Erythroblast (primary cell): ENCODE results near the gene GPR18.
"Not testable (repeated sequence)": the region's sequence is repeated elsewhere in the genome, so short reads cannot be mapped to it uniquely, and the experiment has no call there.

Source experiments
- DNase-seq, 2 experiments: peaks; one replicate each; lab custom pipeline; 2025; lab: John Stamatoyannopoulos, UW
- GATA1 ChIP-seq: IDR thresholded peaks from 2 replicates; pipeline ENCODE4 v1.6.1; 2011; ENCODE audit warnings: low read depth, mild to moderate bottlenecking, control low read depth, low read length, moderate library complexity
- POLR2A ChIP-seq: IDR thresholded peaks from 2 replicates; pipeline ENCODE4 v1.6.1; 2011; ENCODE audit warnings: mild to moderate bottlenecking, low read length

Gene GPR18

GRCh38 chr13:99251921-99252320 lies 6.3 kb downstream of the GPR18 start:
- DNase-seq: no peak
- no peak for TF ChIP-seq POLR2A
- TF ChIP-seq GATA1: no peak

GRCh38 chr13:99250982-99251825 lies 7.0 kb downstream of the GPR18 start:
- TF ChIP-seq POLR2A: no peak
- no peak for TF ChIP-seq GATA1
- DNase-seq: no peak

- not testable (repeated sequence) for DNase-seq
Observed at GRCh38 chr13:99249606-99250005, 8.6 kb downstream of the GPR18 start.

- not testable (repeated sequence) for DNase-seq
Observed at GRCh38 chr13:99249178-99249577, 9.0 kb downstream of the GPR18 start.

- no peak for DNase-seq
Observed at GRCh38 chr13:99246100-99246499, 12.1 kb downstream of the GPR18 start.

GRCh38 chr13:99237981-99238662 lies 20.1 kb downstream of the GPR18 start:
- no peak for DNase-seq
- TF ChIP-seq GATA1: no peak
- TF ChIP-seq POLR2A: no peak

More at GRCh38 chr13:99246100-99246499, 12.1 kb downstream of the GPR18 start:
- TF ChIP-seq POLR2A: no peak
- TF ChIP-seq GATA1: no peak

- TF ChIP-seq GATA1: no peak
- TF ChIP-seq POLR2A: no peak
- DNase-seq: no peak
Observed at GRCh38 chr13:99231721-99232120, 26.5 kb downstream of the GPR18 start.

- TF ChIP-seq GATA1 (no peak), POLR2A (no peak)
- no peak for DNase-seq
Observed at GRCh38 chr13:99230991-99231390, 27.2 kb downstream of the GPR18 start.

GRCh38 chr13:99230588-99230987 lies 27.6 kb downstream of the GPR18 start:
- DNase-seq: not testable (repeated sequence)

GRCh38 chr13:99228737-99229691 lies 29.2 kb downstream of the GPR18 start:
- no peak for DNase-seq
- TF ChIP-seq POLR2A: no peak
- no peak for TF ChIP-seq GATA1

- TF ChIP-seq GATA1 (no peak), POLR2A (no peak)
- no peak for DNase-seq
Observed at GRCh38 chr13:99227909-99228688, 30.1 kb downstream of the GPR18 start.

- no peak for TF ChIP-seq GATA1
- no peak for TF ChIP-seq POLR2A
Observed at GRCh38 chr13:99227331-99227900, 30.8 kb downstream of the GPR18 start.

GRCh38 chr13:99226513-99226912 lies 31.7 kb downstream of the GPR18 start:
- TF ChIP-seq POLR2A (no peak), GATA1 (no peak)
- peak; percentile 29 to 61 for DNase-seq

More at GRCh38 chr13:99227331-99227900, 30.8 kb downstream of the GPR18 start:
- no peak for DNase-seq
